MCF 10A (cell line): ENCODE data around the gene FRMPD1. TPM values are rescaled to one million over a fixed set of nuclear protein-coding genes. Genes with fewer than 3 reads are reported as not detected.

Experiments
- BruUV-seq: library from RNA; stranded (reverse); fragments of 400-500 nt; replicated peaks from 2 replicates; lab custom pipeline; 2021; lab: Mats Ljungman, UMichigan
- CTCF ChIA-PET: fragments of 300-600 bp; sonication (Branson Sonifier 250); formaldehyde crosslinking; extraction: SDS; loops from one replicate; lab custom pipeline; 2021; ENCODE audit warnings: antibody characterized with exemption, inconsistent platforms; lab: Yijun Ruan, JAX
- POLR2A ChIA-PET: fragments of 300-600, 350-650 bp; sonication (Branson Sonifier 250); formaldehyde crosslinking; extraction: SDS; loops from one replicate; lab custom pipeline; 2020; ENCODE audit warnings: antibody characterized with exemption, inconsistent platforms; lab: Yijun Ruan, JAX
- DNase-seq: peaks from one replicate; pipeline ENCODE4 v3.0.0-alpha.2; 2018; ENCODE audit not compliant: unreplicated experiment
- H3K27ac Mint-ChIP-seq: one replicate; pipeline ENCODE4 v1.8.0; 2022; ENCODE audit warnings: mild to moderate bottlenecking, low read depth, mixed read lengths; ENCODE audit not compliant: unreplicated experiment
- H3K27me3 Mint-ChIP-seq: one replicate; pipeline ENCODE4 v1.8.0; 2022; ENCODE audit warnings: mixed read lengths; ENCODE audit not compliant: insufficient read depth, unreplicated experiment
- H3K36me3 Mint-ChIP-seq: one replicate; pipeline ENCODE4 v1.8.0; 2022; ENCODE audit warnings: mild to moderate bottlenecking, moderate library complexity, mixed read lengths; ENCODE audit not compliant: insufficient read depth, unreplicated experiment
- H3K4me1 Mint-ChIP-seq: one replicate; pipeline ENCODE4 v1.8.0; 2022; ENCODE audit warnings: mixed read lengths; ENCODE audit not compliant: insufficient read depth, unreplicated experiment
- H3K4me3 Mint-ChIP-seq: one replicate; pipeline ENCODE4 v1.8.0; 2022; ENCODE audit warnings: mild to moderate bottlenecking, moderate library complexity, mixed read lengths; ENCODE audit not compliant: unreplicated experiment
- H3K9me3 Mint-ChIP-seq: one replicate; pipeline ENCODE4 v1.8.0; 2022; ENCODE audit warnings: mixed read lengths; ENCODE audit not compliant: unreplicated experiment
- CTCF ChIP-seq: fragments of 200-600 bp; IDR thresholded peaks from one replicate; pipeline ENCODE4 v1.8.0; 2022; ENCODE audit warnings: antibody characterized with exemption, mild to moderate bottlenecking; ENCODE audit not compliant: unreplicated experiment
- intact Hi-C: fragments of 100-400 bp; cut with micrococcal nuclease; formaldehyde crosslinking; loops from 2 replicates; pipeline ENCODE4 v1.14.1; 2022
- total RNA-seq: library from RNA; stranded (reverse); gene quantifications from 2 replicates; pipeline ENCODE4 v1.2.3, GENCODE V29; 2022

Gene FRMPD1
- total RNA-seq, 1 experiment from 2014 or later = not detected

DNA sequence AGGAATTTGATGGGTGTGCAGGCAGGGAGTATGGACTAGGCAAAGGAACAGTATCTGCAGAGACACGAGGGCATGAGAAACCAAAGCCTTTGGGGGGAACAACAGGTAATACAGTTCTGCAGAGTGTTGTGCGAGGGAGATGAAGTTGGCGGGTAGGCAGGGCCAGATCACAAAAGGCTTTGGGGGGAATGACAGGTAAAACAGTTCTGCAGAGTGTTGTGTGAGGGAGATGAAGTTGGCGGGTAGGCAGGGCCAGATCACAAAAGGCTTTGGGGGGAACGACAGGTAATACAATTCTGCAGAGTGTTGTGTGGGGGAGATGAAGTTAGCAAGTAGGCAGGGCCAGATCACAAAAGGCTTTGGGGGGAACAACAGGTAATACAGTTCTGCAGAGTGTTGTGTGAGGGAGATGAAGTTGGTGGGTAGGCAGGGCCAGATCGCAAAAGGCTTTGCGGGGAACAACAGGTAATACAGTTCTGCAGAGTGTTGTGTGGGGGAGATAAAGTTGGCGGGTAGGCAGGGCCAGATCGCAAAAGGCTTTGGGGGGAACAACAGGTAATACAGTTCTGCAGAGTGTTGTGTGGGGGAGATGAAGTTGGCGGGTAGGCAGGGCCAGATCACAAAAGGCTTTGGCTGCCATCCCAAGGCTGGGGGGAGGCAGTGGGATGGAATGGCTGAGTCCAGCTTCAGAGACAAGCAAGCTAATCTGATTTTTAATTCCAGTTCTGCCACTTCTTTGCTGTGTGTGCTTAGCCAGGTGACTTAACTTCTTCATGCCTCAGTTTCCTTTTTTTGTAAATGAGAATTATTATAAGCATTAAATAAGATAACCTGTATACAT is 33.0 kb downstream of the FRMPD1 start:
- CTCF ChIA-PET = no interaction called here
- no peak for DNase-seq
- no peak overlapping the region for H3K4me3 Mint-ChIP-seq
- no TSS peak for BruUV-seq
- H3K36me3 Mint-ChIP-seq = no peaks in the 10 kb centered on the region
- intact Hi-C loops = no loop called here
- H3K27ac Mint-ChIP-seq = no peak overlapping the region
- POLR2A ChIA-PET = interaction anchor here (0.7 kb wide), 1 partner anchor 57 kb away, joined by 3 read pairs; no protein-coding TSS in a partner anchor
- no peaks in the 10 kb centered on the region for H3K4me1 Mint-ChIP-seq
- no peak for TF ChIP-seq CTCF
- H3K27me3 Mint-ChIP-seq = peaks cover 76% of the 10 kb centered on the region
- no peaks in the 10 kb centered on the region for H3K9me3 Mint-ChIP-seq

- Mint-ChIP-seq H3K27me3 (peaks cover 78% of the 10 kb centered on the region), H3K4me3 (no peak overlapping the region), H3K36me3 (no peaks in the 10 kb centered on the region), H3K27ac (no peak overlapping the region), H3K9me3 (no peaks in the 10 kb centered on the region), H3K4me1 (no peaks in the 10 kb centered on the region)
- DNase-seq = no peak
- ChIA-PET CTCF (no interaction called here), POLR2A (interaction anchor here (1.0 kb wide), 1 partner anchor 205 kb away, joined by 3 read pairs; no protein-coding TSS in a partner anchor)
- intact Hi-C loops = no loop called here
- TF ChIP-seq CTCF = no peak
- no TSS peak for BruUV-seq
These were observed 42.0 kb downstream of the FRMPD1 start for GRCh38 chr9:37692622-37693221.

DNA sequence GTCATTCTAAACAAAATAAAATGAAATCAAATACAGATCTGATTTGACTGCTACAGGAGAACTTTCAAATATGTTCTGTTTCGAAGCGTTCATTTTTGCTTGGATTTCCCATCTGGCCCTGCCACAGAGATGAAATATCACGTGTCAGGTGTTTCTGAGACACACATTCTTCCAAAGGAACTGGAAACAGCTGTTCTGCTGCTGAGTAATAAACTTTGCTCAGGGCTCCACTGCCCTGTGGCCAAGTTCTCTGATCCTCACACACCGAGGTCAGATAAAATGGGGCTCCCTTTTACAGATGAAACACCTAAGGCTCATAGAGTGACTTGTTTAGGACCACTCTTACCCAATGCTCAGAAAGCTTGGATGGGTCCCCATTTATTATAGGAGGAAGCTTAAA is 42.5 kb downstream of the FRMPD1 start:
- DNase-seq = no peak
- intact Hi-C loops = no loop called here
- H3K4me3 Mint-ChIP-seq = no peak overlapping the region
- TF ChIP-seq CTCF = no peak
- no peaks in the 10 kb centered on the region for H3K9me3 Mint-ChIP-seq
- H3K27ac Mint-ChIP-seq = no peak overlapping the region
- POLR2A ChIA-PET = interaction anchor here (1.0 kb wide), 1 partner anchor 206 kb away, joined by 3 read pairs; no protein-coding TSS in a partner anchor
- CTCF ChIA-PET = no interaction called here
- no TSS peak for BruUV-seq
- no peaks in the 10 kb centered on the region for H3K4me1 Mint-ChIP-seq
- H3K36me3 Mint-ChIP-seq = no peaks in the 10 kb centered on the region
- peaks cover 78% of the 10 kb centered on the region for H3K27me3 Mint-ChIP-seq

DNA sequence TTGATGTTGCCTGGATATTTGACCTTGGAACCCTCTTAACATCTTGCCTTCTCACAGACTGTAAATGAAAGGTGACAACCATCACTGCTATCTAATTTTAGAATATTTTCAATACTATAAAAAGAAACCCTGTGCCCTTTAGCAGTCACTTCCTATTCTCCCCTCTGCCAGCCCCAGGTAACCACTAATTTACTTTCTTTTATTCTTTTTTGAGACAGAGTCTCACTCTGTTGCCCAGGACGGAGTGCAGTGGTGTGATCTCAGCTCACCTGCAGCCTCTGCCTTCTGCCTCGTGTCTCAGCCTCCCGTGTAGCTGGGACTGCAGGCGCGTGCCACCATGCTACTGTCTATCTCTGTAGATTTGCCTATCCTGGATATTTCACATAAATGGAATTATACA is 43.6 kb downstream of the FRMPD1 start:
- peaks cover 72% of the 10 kb centered on the region for H3K27me3 Mint-ChIP-seq
- no peaks in the 10 kb centered on the region for H3K36me3 Mint-ChIP-seq
- ChIA-PET CTCF (no interaction called here), POLR2A (no interaction called here)
- H3K27ac Mint-ChIP-seq = no peak overlapping the region
- BruUV-seq = no TSS peak
- intact Hi-C loops = no loop called here
- H3K4me1 Mint-ChIP-seq = no peaks in the 10 kb centered on the region
- no peaks in the 10 kb centered on the region for H3K9me3 Mint-ChIP-seq
- no peak for TF ChIP-seq CTCF
- no peak for DNase-seq
- no peak overlapping the region for H3K4me3 Mint-ChIP-seq
